A549 (cell line): ENCODE measurements around the gene ANKMY2. TPM values are rescaled to one million over a fixed set of nuclear protein-coding genes. Genes with fewer than 3 reads are reported as not detected.

Experiments used
- ATAC-seq, 2 experiments: fragments of 200-7000 bp in 1 of 2; fragments of >200 bp in 1 of 2; cut with Nextera tagmentation in 1 of 2; cut with Tn5 transposase in 1 of 2; 3 replicates each; pipeline versions ENCODE4 v1.8.0 to v1.9.1; 2018 to 2020; ENCODE audit warnings: mild to moderate bottlenecking in 1 of 2, moderate library complexity in 1 of 2
- CTCF ChIA-PET: fragments of 300-600 bp; sonication (Branson Sonifier 250); formaldehyde crosslinking; extraction: SDS; loops from one replicate; lab custom pipeline; 2021; ENCODE audit warnings: antibody characterized with exemption, inconsistent platforms; lab: Yijun Ruan, JAX
- POLR2A ChIA-PET: fragments of 350-600 bp; formaldehyde crosslinking; extraction: SDS; loops from one replicate; lab custom pipeline; 2021; ENCODE audit warnings: antibody characterized with exemption, inconsistent platforms; lab: Yijun Ruan, JAX
- DNase-seq, 2 experiments: peaks; one replicate each; pipeline versions ENCODE4 v3.0.0 to v3.0.0-alpha.2; 2011 to 2016; ENCODE audit warnings: low read depth in 1 of 2, low spot score in 1 of 2
- FAIRE-seq: peaks from 2 replicates; lab custom pipeline; 2011; peaks lifted over from hg19 to GRCh38; lab: Jason Lieb, UNC
- H3K27ac ChIP-seq, 2 experiments: fragments of >200 bp; sonication (Bioruptor Twin); formaldehyde crosslinking; 3 replicates each; pipeline ENCODE4 v1.5.1; 2016 to 2017
- H3K4me1 ChIP-seq: fragments of >200 bp; sonication (Bioruptor Twin); formaldehyde crosslinking; 3 replicates; pipeline ENCODE4 v1.6.1; 2016
- H3K4me2 ChIP-seq: fragments of >200 bp; sonication (Bioruptor Twin); formaldehyde crosslinking; 3 replicates; pipeline ENCODE4 v1.6.1; 2016
- H3K4me3 ChIP-seq: fragments of >200 bp; sonication (Bioruptor Twin); formaldehyde crosslinking; 3 replicates; pipeline ENCODE4 v1.5.1; 2016
- H3K9me3 ChIP-seq: fragments of >200 bp; sonication (Bioruptor Twin); formaldehyde crosslinking; 3 replicates; pipeline ENCODE4 v1.6.1; 2016
- BHLHE40 ChIP-seq: IDR thresholded peaks from 2 replicates; pipeline ENCODE4 v1.6.1; 2012; ENCODE audit warnings: low read depth, low read length, inconsistent platforms
- CEBPB ChIP-seq, 2 experiments: fragments of >200 bp in 1 of 2; sonication (Bioruptor Twin) in 1 of 2; formaldehyde crosslinking in 1 of 2; IDR thresholded peaks; 2 replicates each; pipeline ENCODE4 v1.6.1; 2012 to 2016
- CHD2 ChIP-seq: fragments of 150-350 bp; IDR thresholded peaks from 2 replicates; pipeline ENCODE4 v1.6.1; 2014; ENCODE audit warnings: low read length; ENCODE audit not compliant: partially characterized antibody
- CHD4 ChIP-seq: fragments of 200-600 bp; sonication (generic); IDR thresholded peaks from 2 replicates; pipeline ENCODE4 v1.6.1; 2016; ENCODE audit warnings: antibody characterized with exemption, mild to moderate bottlenecking, borderline replicate concordance
- EHF ChIP-seq: fragments of 250-450 bp; sonication (Bioruptor Pico); IDR thresholded peaks from 2 replicates; pipeline ENCODE4 v1.5.0; 2020; ENCODE audit warnings: mild to moderate bottlenecking
- EHMT2 ChIP-seq: fragments of 200-600 bp; sonication (generic); IDR thresholded peaks from 2 replicates; pipeline ENCODE4 v1.6.1; 2016; ENCODE audit warnings: antibody characterized with exemption, low read depth, mild to moderate bottlenecking, moderate library complexity
- EP300 ChIP-seq, 2 experiments: fragments of >200 bp; sonication (Bioruptor Twin); formaldehyde crosslinking; IDR thresholded peaks; 2 replicates in 1 of 2; 3 replicates in 1 of 2; pipeline ENCODE4 v1.6.1; 2016 to 2017
- FOSB ChIP-seq: fragments of 250-450 bp; sonication (Bioruptor Pico); IDR thresholded peaks from 2 replicates; pipeline ENCODE4 v1.5.0; 2020; ENCODE audit warnings: mild to moderate bottlenecking, moderate library complexity
- FOXS1 ChIP-seq: fragments of 250-450 bp; sonication (Bioruptor Pico); IDR thresholded peaks from 2 replicates; pipeline ENCODE4 v1.5.0; 2020; ENCODE audit warnings: mild to moderate bottlenecking, moderate library complexity
- JUNB ChIP-seq: fragments of >200 bp; sonication (Bioruptor Twin); formaldehyde crosslinking; IDR thresholded peaks from 2 replicates; pipeline ENCODE4 v1.6.1; 2016
- KDM1A ChIP-seq: fragments of 200-600 bp; sonication (generic); IDR thresholded peaks from 2 replicates; pipeline ENCODE4 v1.6.1; 2016; ENCODE audit warnings: low read depth, mild to moderate bottlenecking
- KDM5A ChIP-seq: fragments of 200-600 bp; sonication (generic); IDR thresholded peaks from 2 replicates; pipeline ENCODE4 v1.6.1; 2016; ENCODE audit warnings: antibody characterized with exemption, mild to moderate bottlenecking
- MYC ChIP-seq: IDR thresholded peaks from 2 replicates; pipeline ENCODE4 v1.6.1; 2012; ENCODE audit warnings: mild to moderate bottlenecking, inconsistent platforms, low read length, improper control_type of control experiment, borderline replicate concordance
- NPAS2 ChIP-seq: fragments of 250-450 bp; sonication (Bioruptor Pico); IDR thresholded peaks from 2 replicates; pipeline ENCODE4 v1.8.0; 2022; ENCODE audit warnings: mild to moderate bottlenecking, moderate library complexity, borderline replicate concordance
- NR3C1 ChIP-seq: fragments of >200 bp; sonication (Bioruptor Twin); formaldehyde crosslinking; IDR thresholded peaks from 3 replicates; pipeline ENCODE4 v1.6.1; 2017
- PHF8 ChIP-seq: fragments of 200-600 bp; sonication (generic); IDR thresholded peaks from 2 replicates; pipeline ENCODE4 v1.6.1; 2016; ENCODE audit warnings: low read depth, mild to moderate bottlenecking, antibody characterized with exemption, moderate library complexity, borderline replicate concordance
- POLR2AphosphoS2 ChIP-seq: conservative IDR thresholded peaks from 2 replicates; pipeline ENCODE4 v1.6.1; 2012; ENCODE audit warnings: low read length, improper control_type of control experiment, inconsistent platforms
- RCOR1 ChIP-seq: fragments of 150-350 bp; IDR thresholded peaks from 2 replicates; pipeline ENCODE4 v1.6.1; 2014; ENCODE audit warnings: antibody characterized with exemption, low read length, low read depth
- SREBF2 ChIP-seq: fragments of 450-650 bp; IDR thresholded peaks from 2 replicates; pipeline ENCODE4 v1.6.1; 2014; ENCODE audit warnings: mild to moderate bottlenecking, moderate library complexity
- ZC3H11A ChIP-seq: fragments of 450-650 bp; IDR thresholded peaks from 2 replicates; pipeline ENCODE4 v1.6.1; 2014; ENCODE audit warnings: antibody characterized with exemption, mild to moderate bottlenecking
- ZFP36 ChIP-seq: fragments of 450-650 bp; IDR thresholded peaks from 2 replicates; pipeline ENCODE4 v1.6.1; 2014; ENCODE audit warnings: borderline replicate concordance; ENCODE audit not compliant: partially characterized antibody
- WGBS: methylation state at CpG from one replicate; pipeline ENCODE4 v1.1.6; 2017; ENCODE audit errors: missing lambda C conversion rate; 5-methylcytosine and 5-hydroxymethylcytosine counted together
- polyA plus RNA-seq, 4 experiments: library from polyadenylated mRNA; depleted of rRNA in 3 of 4; stranded (reverse); fragments of >200 nt; fragmentation: RNase III in 1 of 4; extraction: RNeasy Plus Mini Kit Qiagen cat#74134 plus additional on column Dnase treatment in 1 of 4; gene quantifications; 2 replicates in 3 of 4; 3 replicates in 1 of 4; pipeline ENCODE4 v1.2.3, GENCODE V29; 2011 to 2017
- TF ChIP-seq, protein P1 (sequence below): fragments of 200-600 bp; sonication (generic); IDR thresholded peaks from 2 replicates; pipeline ENCODE4 v1.6.1; 2016; ENCODE audit warnings: antibody characterized with exemption, mild to moderate bottlenecking, moderate library complexity
- TF ChIP-seq, protein P2 (sequence below): fragments of 250-450 bp; sonication (Bioruptor Pico); IDR thresholded peaks from 2 replicates; pipeline ENCODE4 v1.5.0; 2021; ENCODE audit warnings: mild to moderate bottlenecking, moderate library complexity, borderline replicate concordance
- TF ChIP-seq, protein P3 (sequence below): fragments of >200 bp; sonication (Bioruptor Twin); formaldehyde crosslinking; IDR thresholded peaks from 3 replicates; pipeline ENCODE4 v1.6.1; 2016
- TF ChIP-seq, protein P4 (sequence below): fragments of 150-350 bp; IDR thresholded peaks from 2 replicates; pipeline ENCODE4 v1.6.1; 2014; ENCODE audit warnings: low read depth, mild to moderate bottlenecking, low read length
- TF ChIP-seq, protein P5 (sequence below): IDR thresholded peaks from 2 replicates; pipeline ENCODE4 v1.6.1; 2012; ENCODE audit warnings: low read depth, borderline replicate concordance

Gene ANKMY2
- polyA plus RNA-seq, 2 of the 4 experiments (the other 2 are of a cell fraction), result 15.3 to 26.1 TPM

DNA sequence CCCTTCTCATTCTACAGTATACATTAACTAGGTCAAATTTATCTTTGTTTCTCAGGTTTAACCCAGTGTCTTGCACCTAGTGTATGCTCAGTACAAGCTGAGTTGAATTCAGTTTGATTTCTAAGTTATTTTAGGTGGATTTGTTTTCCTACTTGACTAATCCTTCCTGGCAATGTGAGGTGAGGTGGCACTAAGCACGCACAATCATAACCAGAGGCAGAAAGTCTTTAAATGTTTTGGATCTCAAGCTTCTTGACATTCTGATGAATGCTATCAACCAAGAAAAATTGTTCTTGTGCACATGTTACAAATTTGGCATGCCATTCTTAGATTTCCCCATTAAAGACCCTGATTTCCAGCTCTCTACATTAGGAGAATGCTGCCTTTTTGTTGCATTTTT is 3.6 kb upstream of the ANKMY2 start:
- peak overlapping the region; percentile 6; the same call in 2 of the 3 replicates for H3K4me3 ChIP-seq
- peaks cover 47% of the 10 kb centered on the region for H3K4me1 ChIP-seq
- no peak for DNase-seq
- peak overlapping the region; percentile 84 for H3K4me2 ChIP-seq
- ChIA-PET POLR2A (no interaction called here), CTCF (no interaction called here)
- WGBS, result 7% methylated on average over 1 of the region's 1 CpG
- no peak for FAIRE-seq
- no peak for TF ChIP-seq CEBPB (IDR thresholded peaks at IDR 0.05)
- TF ChIP-seq EHMT2, result no peak
- no peak for TF ChIP-seq KDM5A
- no peak for TF ChIP-seq FOSB (CRISPR knock-in tag)
- no peak for TF ChIP-seq CHD2
- no peak for TF ChIP-seq NPAS2
- TF ChIP-seq POLR2AphosphoS2, result no peak
- TF ChIP-seq FOXS1 (CRISPR knock-in tag), result no peak
- TF ChIP-seq, protein P1, sequence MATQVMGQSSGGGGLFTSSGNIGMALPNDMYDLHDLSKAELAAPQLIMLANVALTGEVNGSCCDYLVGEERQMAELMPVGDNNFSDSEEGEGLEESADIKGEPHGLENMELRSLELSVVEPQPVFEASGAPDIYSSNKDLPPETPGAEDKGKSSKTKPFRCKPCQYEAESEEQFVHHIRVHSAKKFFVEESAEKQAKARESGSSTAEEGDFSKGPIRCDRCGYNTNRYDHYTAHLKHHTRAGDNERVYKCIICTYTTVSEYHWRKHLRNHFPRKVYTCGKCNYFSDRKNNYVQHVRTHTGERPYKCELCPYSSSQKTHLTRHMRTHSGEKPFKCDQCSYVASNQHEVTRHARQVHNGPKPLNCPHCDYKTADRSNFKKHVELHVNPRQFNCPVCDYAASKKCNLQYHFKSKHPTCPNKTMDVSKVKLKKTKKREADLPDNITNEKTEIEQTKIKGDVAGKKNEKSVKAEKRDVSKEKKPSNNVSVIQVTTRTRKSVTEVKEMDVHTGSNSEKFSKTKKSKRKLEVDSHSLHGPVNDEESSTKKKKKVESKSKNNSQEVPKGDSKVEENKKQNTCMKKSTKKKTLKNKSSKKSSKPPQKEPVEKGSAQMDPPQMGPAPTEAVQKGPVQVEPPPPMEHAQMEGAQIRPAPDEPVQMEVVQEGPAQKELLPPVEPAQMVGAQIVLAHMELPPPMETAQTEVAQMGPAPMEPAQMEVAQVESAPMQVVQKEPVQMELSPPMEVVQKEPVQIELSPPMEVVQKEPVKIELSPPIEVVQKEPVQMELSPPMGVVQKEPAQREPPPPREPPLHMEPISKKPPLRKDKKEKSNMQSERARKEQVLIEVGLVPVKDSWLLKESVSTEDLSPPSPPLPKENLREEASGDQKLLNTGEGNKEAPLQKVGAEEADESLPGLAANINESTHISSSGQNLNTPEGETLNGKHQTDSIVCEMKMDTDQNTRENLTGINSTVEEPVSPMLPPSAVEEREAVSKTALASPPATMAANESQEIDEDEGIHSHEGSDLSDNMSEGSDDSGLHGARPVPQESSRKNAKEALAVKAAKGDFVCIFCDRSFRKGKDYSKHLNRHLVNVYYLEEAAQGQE, result no peak
- TF ChIP-seq CHD4, result no peak
- TF ChIP-seq MYC, result no peak
- no peak for ATAC-seq
- H3K9me3 ChIP-seq, result no peaks in the 10 kb centered on the region
- peak overlapping the region; percentile 6 to 39; a peak in 2 of 6 replicates for H3K27ac ChIP-seq

DNA sequence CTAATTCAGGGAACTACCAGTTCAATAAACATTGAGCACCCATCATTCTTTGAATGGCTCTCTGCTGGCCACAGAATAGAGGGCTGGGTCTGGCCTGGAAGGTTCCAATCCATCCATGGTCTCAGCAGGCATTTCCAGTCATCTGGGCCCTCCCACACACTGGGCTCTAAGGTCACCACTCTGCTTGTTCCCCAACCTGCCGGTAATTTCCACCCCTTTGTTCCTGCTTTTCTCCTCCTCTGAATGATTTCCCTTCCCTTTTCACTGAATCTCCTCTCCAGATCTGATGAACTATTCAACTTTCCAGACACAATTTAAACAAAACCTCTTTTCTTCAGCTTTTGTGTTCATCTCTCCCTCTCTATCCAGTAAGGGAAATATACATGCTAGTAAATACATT is 3.0 kb upstream of the ANKMY2 start:
- H3K4me1 ChIP-seq, result peaks cover 53% of the 10 kb centered on the region
- peak overlapping the region in 1 of 2 experiments; percentile 39; a peak in 3 of 6 replicates for H3K27ac ChIP-seq
- FAIRE-seq (no peak), ATAC-seq (no peak), DNase-seq (no peak)
- H3K4me2 ChIP-seq, result peak overlapping the region; percentile 84
- ChIA-PET CTCF (no interaction called here), POLR2A (interaction anchor here (1.2 kb wide), 1 partner anchor 19 kb away, joined by 8 read pairs; no protein-coding TSS in a partner anchor)
- H3K9me3 ChIP-seq, result no peaks in the 10 kb centered on the region
- 16% methylated on average over 1 of the region's 1 CpG for WGBS
- H3K4me3 ChIP-seq, result peak overlapping the region; percentile 6; the same call in 2 of the 3 replicates
- TF ChIP-seq ZFP36 (no peak), EP300 (IDR thresholded peaks at IDR 0.05) (no peak)

DNA sequence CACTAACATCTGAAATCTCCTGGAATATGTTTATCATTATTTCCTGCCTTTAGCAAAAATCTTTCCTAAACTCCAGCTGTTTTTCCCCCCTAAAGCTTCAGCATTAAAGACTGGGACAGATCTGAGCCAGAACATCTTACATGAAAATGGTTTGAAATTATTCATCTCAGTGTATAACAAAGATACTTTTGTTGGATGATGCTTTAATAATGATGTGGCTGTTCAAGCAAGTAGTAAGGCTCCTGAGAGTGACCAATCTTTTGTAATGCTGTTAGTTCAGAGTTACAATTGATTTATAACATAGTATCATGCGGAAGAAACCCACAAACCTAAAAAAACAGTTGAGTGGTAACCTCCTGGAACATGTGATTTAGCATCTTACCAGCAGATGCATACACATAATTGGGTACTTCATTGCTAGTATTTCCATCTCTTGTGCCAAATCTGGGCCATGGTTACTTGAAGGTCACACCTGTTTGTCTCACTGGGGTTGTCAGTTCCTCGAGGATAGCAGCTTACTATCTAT is 1.9 kb upstream of the ANKMY2 start:
- FAIRE-seq, result no peak
- H3K4me3 ChIP-seq, result peak overlapping the region; percentile 87
- H3K27ac ChIP-seq, result peak overlapping the region in 1 of 2 experiments; percentile 96; a peak in 2 of 6 replicates
- H3K4me1 ChIP-seq, result peaks cover 53% of the 10 kb centered on the region
- ATAC-seq, result no peak
- ChIA-PET POLR2A (interaction anchor here (1.2 to 2.5 kb wide), 2 partner anchors 21 to 227 kb away, joined by 8 to 11 read pairs; partner anchors contain the start of gene CRPPA), CTCF (no interaction called here)
- no peak for DNase-seq
- 43% methylated on average over 2 of the region's 2 CpGs for WGBS
- peak overlapping the region; percentile 84 for H3K4me2 ChIP-seq
- H3K9me3 ChIP-seq, result no peaks in the 10 kb centered on the region
- TF ChIP-seq PHF8 (no peak), MYC (no peak), KDM1A (no peak), CHD4 (no peak), BHLHE40 (no peak), SREBF2 (no peak), JUNB (no peak), EHF (CRISPR knock-in tag) (no peak), ZC3H11A (no peak), RCOR1 (no peak), NPAS2 (no peak), NR3C1 (no peak)
- TF ChIP-seq, protein P2, sequence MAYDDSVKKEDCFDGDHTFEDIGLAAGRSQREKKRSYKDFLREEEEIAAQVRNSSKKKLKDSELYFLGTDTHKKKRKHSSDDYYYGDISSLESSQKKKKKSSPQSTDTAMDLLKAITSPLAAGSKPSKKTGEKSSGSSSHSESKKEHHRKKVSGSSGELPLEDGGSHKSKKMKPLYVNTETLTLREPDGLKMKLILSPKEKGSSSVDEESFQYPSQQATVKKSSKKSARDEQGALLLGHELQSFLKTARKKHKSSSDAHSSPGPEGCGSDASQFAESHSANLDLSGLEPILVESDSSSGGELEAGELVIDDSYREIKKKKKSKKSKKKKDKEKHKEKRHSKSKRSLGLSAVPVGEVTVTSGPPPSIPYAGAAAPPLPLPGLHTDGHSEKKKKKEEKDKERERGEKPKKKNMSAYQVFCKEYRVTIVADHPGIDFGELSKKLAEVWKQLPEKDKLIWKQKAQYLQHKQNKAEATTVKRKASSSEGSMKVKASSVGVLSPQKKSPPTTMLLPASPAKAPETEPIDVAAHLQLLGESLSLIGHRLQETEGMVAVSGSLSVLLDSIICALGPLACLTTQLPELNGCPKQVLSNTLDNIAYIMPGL (CRISPR knock-in tag), result no peak
- TF ChIP-seq, protein P3, sequence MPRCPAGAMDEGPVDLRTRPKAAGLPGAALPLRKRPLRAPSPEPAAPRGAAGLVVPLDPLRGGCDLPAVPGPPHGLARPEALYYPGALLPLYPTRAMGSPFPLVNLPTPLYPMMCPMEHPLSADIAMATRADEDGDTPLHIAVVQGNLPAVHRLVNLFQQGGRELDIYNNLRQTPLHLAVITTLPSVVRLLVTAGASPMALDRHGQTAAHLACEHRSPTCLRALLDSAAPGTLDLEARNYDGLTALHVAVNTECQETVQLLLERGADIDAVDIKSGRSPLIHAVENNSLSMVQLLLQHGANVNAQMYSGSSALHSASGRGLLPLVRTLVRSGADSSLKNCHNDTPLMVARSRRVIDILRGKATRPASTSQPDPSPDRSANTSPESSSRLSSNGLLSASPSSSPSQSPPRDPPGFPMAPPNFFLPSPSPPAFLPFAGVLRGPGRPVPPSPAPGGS, result no peak
- TF ChIP-seq, protein P4, sequence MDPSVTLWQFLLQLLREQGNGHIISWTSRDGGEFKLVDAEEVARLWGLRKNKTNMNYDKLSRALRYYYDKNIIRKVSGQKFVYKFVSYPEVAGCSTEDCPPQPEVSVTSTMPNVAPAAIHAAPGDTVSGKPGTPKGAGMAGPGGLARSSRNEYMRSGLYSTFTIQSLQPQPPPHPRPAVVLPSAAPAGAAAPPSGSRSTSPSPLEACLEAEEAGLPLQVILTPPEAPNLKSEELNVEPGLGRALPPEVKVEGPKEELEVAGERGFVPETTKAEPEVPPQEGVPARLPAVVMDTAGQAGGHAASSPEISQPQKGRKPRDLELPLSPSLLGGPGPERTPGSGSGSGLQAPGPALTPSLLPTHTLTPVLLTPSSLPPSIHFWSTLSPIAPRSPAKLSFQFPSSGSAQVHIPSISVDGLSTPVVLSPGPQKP, result no peak
- TF ChIP-seq, protein P5, sequence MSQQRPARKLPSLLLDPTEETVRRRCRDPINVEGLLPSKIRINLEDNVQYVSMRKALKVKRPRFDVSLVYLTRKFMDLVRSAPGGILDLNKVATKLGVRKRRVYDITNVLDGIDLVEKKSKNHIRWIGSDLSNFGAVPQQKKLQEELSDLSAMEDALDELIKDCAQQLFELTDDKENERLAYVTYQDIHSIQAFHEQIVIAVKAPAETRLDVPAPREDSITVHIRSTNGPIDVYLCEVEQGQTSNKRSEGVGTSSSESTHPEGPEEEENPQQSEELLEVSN, result no peak
